Esophagus (tissue), 2 donors: ENCODE measurements around the gene DCUN1D5. TPM values are rescaled to one million over a fixed set of nuclear protein-coding genes. Genes with fewer than 3 reads are reported as not detected.
"Not testable (repeated sequence)": the region's sequence is repeated elsewhere in the genome, so short reads cannot be mapped to it uniquely, and the experiment has no call there.

ENCODE experiments used
- H3K27ac ChIP-seq, 2 donors: one replicate each; pipeline ENCODE4 v1.5.1; 2013; ENCODE audit warnings: low read depth in 2 of 2, mild to moderate bottlenecking in 2 of 2, inconsistent platforms in 1 of 2, low read length in 1 of 2, moderate library complexity in 1 of 2
- H3K27me3 ChIP-seq, 2 donors: one replicate each; pipeline ENCODE4 v1.6.1; 2013; ENCODE audit warnings: low read length in 2 of 2, control low read depth in 1 of 2, mild to moderate bottlenecking in 1 of 2; ENCODE audit not compliant: insufficient read depth in 2 of 2, control insufficient read depth in 1 of 2
- H3K36me3 ChIP-seq, 2 donors: one replicate each; pipeline ENCODE4 v1.6.1; 2013; ENCODE audit warnings: low read length in 1 of 2; ENCODE audit not compliant: control insufficient read depth in 2 of 2, insufficient read depth in 2 of 2
- H3K4me1 ChIP-seq, 2 donors: one replicate each; pipeline ENCODE4 v1.6.1; 2013; ENCODE audit warnings: low read length in 1 of 2; ENCODE audit not compliant: control insufficient read depth in 2 of 2, insufficient read depth in 2 of 2
- H3K4me3 ChIP-seq, 2 donors: one replicate each; pipeline ENCODE4 v1.5.1; 2013; ENCODE audit warnings: low read length in 2 of 2, mild to moderate bottlenecking in 2 of 2, low read depth in 1 of 2, moderate library complexity in 1 of 2
- H3K9me3 ChIP-seq, 2 donors: one replicate each; pipeline ENCODE4 v1.6.1; 2013; ENCODE audit warnings: mild to moderate bottlenecking in 2 of 2, low read depth in 1 of 2, low read length in 1 of 2, moderate library complexity in 1 of 2; ENCODE audit not compliant: control insufficient read depth in 2 of 2, insufficient read depth in 1 of 2
- WGBS, 2 donors: extraction: QIAGEN DNeasy Blood & Tissue Kit; methylation state at CpG; one replicate each; pipeline ENCODE4 v1.1.7; 2013; 5-methylcytosine and 5-hydroxymethylcytosine counted together
- polyA plus RNA-seq, 2 donors: library from polyadenylated mRNA; stranded (reverse); fragments of 200-250 nt; gene quantifications; one replicate each; pipeline ENCODE4 v1.2.3, GENCODE V29; 2013
- donor health status: healthy with polysubstance abuse.
- donor health status: Bipolar disorder and iron deficiency.

DCUN1D5 gene
- polyA plus RNA-seq, 2 donors, result 6.9 to 26.4 TPM

- Histone ChIP-seq H3K27me3 (no peaks in the 10 kb centered on the region), H3K9me3 (no peaks in the 10 kb centered on the region), H3K4me1 (no peaks in the 10 kb centered on the region), H3K27ac (no peak overlapping the region), H3K4me3 (no peak overlapping the region), H3K36me3 (no peaks in the 10 kb centered on the region)
- 71 to 81% methylated on average over 2 of the region's 2 CpGs for WGBS, 2 donors
Measured at GRCh38 chr11:103042161-103042560, 49.8 kb downstream of the DCUN1D5 start.

- H3K9me3 ChIP-seq, result no peaks in the 10 kb centered on the region
- no peaks in the 10 kb centered on the region for H3K27me3 ChIP-seq
- H3K27ac ChIP-seq, result no peak overlapping the region
- no peaks in the 10 kb centered on the region for H3K4me1 ChIP-seq
- no peak overlapping the region for H3K4me3 ChIP-seq
- no peaks in the 10 kb centered on the region for H3K36me3 ChIP-seq
- WGBS, 2 donors, result 25% methylated on average over 4 of the region's 4 CpGs
Measured at GRCh38 chr11:103035791-103036434, 56.0 kb downstream of the DCUN1D5 start.

- no peaks in the 10 kb centered on the region for H3K36me3 ChIP-seq
- H3K4me3 ChIP-seq, result no peak overlapping the region
- no peaks in the 10 kb centered on the region for H3K27me3 ChIP-seq
- no peak overlapping the region for H3K27ac ChIP-seq
- H3K4me1 ChIP-seq, result no peaks in the 10 kb centered on the region
- no peaks in the 10 kb centered on the region for H3K9me3 ChIP-seq
Measured at GRCh38 chr11:103035216-103035615, 56.7 kb downstream of the DCUN1D5 start.

GRCh38 chr11:103031834-103032233 lies 60.1 kb downstream of the DCUN1D5 start:
- Histone ChIP-seq H3K4me1 (no peaks in the 10 kb centered on the region), H3K4me3 (no peak overlapping the region), H3K27me3 (no peaks in the 10 kb centered on the region), H3K27ac (no peak overlapping the region), H3K9me3 (no peaks in the 10 kb centered on the region), H3K36me3 (no peaks in the 10 kb centered on the region)
- WGBS, 2 donors, result 82 to 91% methylated on average over 2 of the region's 2 CpGs

- Histone ChIP-seq H3K27me3 (no peaks in the 10 kb centered on the region), H3K36me3 (no peaks in the 10 kb centered on the region), H3K27ac (no peak overlapping the region), H3K4me3 (no peak overlapping the region), H3K9me3 (no peaks in the 10 kb centered on the region), H3K4me1 (no peaks in the 10 kb centered on the region)
- WGBS, 2 donors, result 25 to 30% methylated on average over 2 of the region's 2 CpGs
Measured at GRCh38 chr11:103029401-103029800, 62.6 kb downstream of the DCUN1D5 start.

- not testable (repeated sequence) for H3K36me3 ChIP-seq, H3K27ac ChIP-seq, H3K27me3 ChIP-seq, H3K4me1 ChIP-seq, H3K4me3 ChIP-seq, H3K9me3 ChIP-seq
- WGBS, 2 donors, result 64 to 80% methylated on average over 3 to 6 of the region's 7 CpGs
Measured at GRCh38 chr11:103028304-103029020, 63.5 kb downstream of the DCUN1D5 start.

- no peak overlapping the region for H3K27ac ChIP-seq
- H3K9me3 ChIP-seq, result no peaks in the 10 kb centered on the region
- 64 to 66% methylated on average over 3 of the region's 3 CpGs for WGBS, 2 donors
- H3K4me1 ChIP-seq, result no peaks in the 10 kb centered on the region
- H3K4me3 ChIP-seq, result no peak overlapping the region
- no peaks in the 10 kb centered on the region for H3K27me3 ChIP-seq
- H3K36me3 ChIP-seq, result no peaks in the 10 kb centered on the region
Measured at GRCh38 chr11:103024086-103024485, 67.9 kb downstream of the DCUN1D5 start.

GRCh38 chr11:103016031-103016430 lies 75.9 kb downstream of the DCUN1D5 start:
- H3K36me3 ChIP-seq, result no peaks in the 10 kb centered on the region
- no peaks in the 10 kb centered on the region for H3K4me1 ChIP-seq
- 48 to 51% methylated on average over 1 of the region's 1 CpG for WGBS, 2 donors
- H3K4me3 ChIP-seq, result no peak overlapping the region
- H3K27ac ChIP-seq, result no peak overlapping the region
- H3K27me3 ChIP-seq, result no peaks in the 10 kb centered on the region
- H3K9me3 ChIP-seq, result no peaks in the 10 kb centered on the region

GRCh38 chr11:103013421-103013820 lies 78.5 kb downstream of the DCUN1D5 start:
- H3K27ac ChIP-seq, result no peak overlapping the region
- peaks cover 4 to 5% of the 10 kb centered on the region in 2 donors for H3K9me3 ChIP-seq
- no peaks in the 10 kb centered on the region for H3K36me3 ChIP-seq
- no peaks in the 10 kb centered on the region for H3K27me3 ChIP-seq
- no peaks in the 10 kb centered on the region for H3K4me1 ChIP-seq
- no peak overlapping the region for H3K4me3 ChIP-seq
- WGBS, 2 donors, result 71 to 89% methylated on average over 1 of the region's 1 CpG
